Prostate gland (tissue), 2 donors: ENCODE data around the gene ESR1. TPM values are rescaled to one million over a fixed set of nuclear protein-coding genes. Genes with fewer than 3 reads are reported as not detected.
"Not testable (repeated sequence)": the region's sequence is repeated elsewhere in the genome, so short reads cannot be mapped to it uniquely, and the experiment has no call there.

Source experiments
- DNase-seq: peaks from one replicate; pipeline ENCODE4 v3.0.0-alpha.2; 2019; ENCODE audit warnings: low spot score
- H3K27ac ChIP-seq, 2 donors: fragments of 200-600 bp; sonication (generic); 2 replicates each; pipeline ENCODE4 v1.5.1; 2017 to 2019
- H3K27me3 ChIP-seq: fragments of 200-600 bp; sonication (generic); replicated peaks from 2 replicates; pipeline ENCODE4 v1.5.1; 2019; ENCODE audit not compliant: insufficient read depth
- H3K36me3 ChIP-seq, 2 donors: fragments of 200-600 bp; sonication (generic); 1 replicate in 1 of 2; 2 replicates in 1 of 2; pipeline versions ENCODE4 v1.5.1 to v1.8.1; 2017 to 2019
- H3K4me1 ChIP-seq: fragments of 200-600 bp; sonication (generic); replicated peaks from 2 replicates; pipeline ENCODE4 v1.5.1; 2019
- H3K4me3 ChIP-seq, 2 donors: fragments of 200-600 bp; sonication (generic); 2 replicates each; pipeline ENCODE4 v1.5.1; 2017 to 2019
- H3K9me3 ChIP-seq: fragments of 200-600 bp; sonication (generic); 2 replicates; pipeline ENCODE4 v1.5.1; 2017
- POLR2A ChIP-seq: fragments of 450-650 bp; IDR thresholded peaks from one replicate; pipeline ENCODE4 v1.6.1; 2016; ENCODE audit warnings: antibody characterized with exemption, mild to moderate bottlenecking
- POLR2AphosphoS5 ChIP-seq: sonication (generic); formaldehyde crosslinking; IDR thresholded peaks from one replicate; pipeline ENCODE4 v1.6.1; 2017; ENCODE audit warnings: antibody characterized with exemption
- WGBS: methylation state at CpG from one replicate; pipeline ENCODE4 v1.1.5; 2018; 5-methylcytosine and 5-hydroxymethylcytosine counted together
- intact Hi-C: fragments of 100-400 bp; cut with DNase I; formaldehyde crosslinking; loops from one replicate; pipeline ENCODE4 v1.14.2; 2022
- total RNA-seq, 2 donors: library from RNA; depleted of rRNA; stranded (reverse); fragments of >200 nt; gene quantifications; one replicate each; pipeline ENCODE4 v1.1.0, GENCODE V29; 2016
- TF ChIP-seq, protein P1 (sequence below), 4 experiments: fragments of 200-600 bp in 2 of 4; fragments of 450-650 bp in 2 of 4; sonication (generic) in 2 of 4; IDR thresholded peaks; 1 replicate in 3 of 4; 2 replicates in 1 of 4; pipeline ENCODE4 v1.5.1; 2016 to 2019; ENCODE audit warnings: antibody characterized with exemption in 4 of 4, mild to moderate bottlenecking in 2 of 4, moderate library complexity in 2 of 4

ESR1 gene
- total RNA-seq, 2 donors from 2014 or later = 2.3 to 5.6 TPM

DNA sequence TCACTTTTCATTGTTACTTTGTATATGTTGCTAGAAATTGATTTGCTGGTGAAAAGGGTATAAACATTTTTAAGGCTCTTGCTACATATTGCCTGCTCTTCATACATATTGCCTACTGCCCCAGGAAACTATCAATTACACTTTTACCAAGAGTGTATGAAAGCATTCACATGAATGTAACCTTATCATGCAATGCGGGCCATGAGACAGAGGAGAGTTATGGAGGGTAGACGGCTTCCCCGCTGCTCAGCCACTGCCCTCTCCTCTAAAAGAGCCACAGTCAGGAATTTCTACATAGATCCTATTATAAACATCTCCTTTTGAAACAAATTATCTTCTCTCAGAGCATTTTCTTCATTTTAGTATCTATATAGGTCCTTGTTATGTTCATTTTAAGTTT, 264.4 kb downstream of the ESR1 start:
- Histone ChIP-seq H3K36me3 (no peaks in the 10 kb centered on the region), H3K27me3 (no peaks in the 10 kb centered on the region), H3K4me3 (no peak overlapping the region), H3K27ac (no peak overlapping the region), H3K4me1 (no peaks in the 10 kb centered on the region), H3K9me3 (no peaks in the 10 kb centered on the region)
- DNase-seq = no peak
- intact Hi-C loops = no loop called here
- TF ChIP-seq POLR2AphosphoS5 (no peak), POLR2A (no peak)
- TF ChIP-seq, protein P1, sequence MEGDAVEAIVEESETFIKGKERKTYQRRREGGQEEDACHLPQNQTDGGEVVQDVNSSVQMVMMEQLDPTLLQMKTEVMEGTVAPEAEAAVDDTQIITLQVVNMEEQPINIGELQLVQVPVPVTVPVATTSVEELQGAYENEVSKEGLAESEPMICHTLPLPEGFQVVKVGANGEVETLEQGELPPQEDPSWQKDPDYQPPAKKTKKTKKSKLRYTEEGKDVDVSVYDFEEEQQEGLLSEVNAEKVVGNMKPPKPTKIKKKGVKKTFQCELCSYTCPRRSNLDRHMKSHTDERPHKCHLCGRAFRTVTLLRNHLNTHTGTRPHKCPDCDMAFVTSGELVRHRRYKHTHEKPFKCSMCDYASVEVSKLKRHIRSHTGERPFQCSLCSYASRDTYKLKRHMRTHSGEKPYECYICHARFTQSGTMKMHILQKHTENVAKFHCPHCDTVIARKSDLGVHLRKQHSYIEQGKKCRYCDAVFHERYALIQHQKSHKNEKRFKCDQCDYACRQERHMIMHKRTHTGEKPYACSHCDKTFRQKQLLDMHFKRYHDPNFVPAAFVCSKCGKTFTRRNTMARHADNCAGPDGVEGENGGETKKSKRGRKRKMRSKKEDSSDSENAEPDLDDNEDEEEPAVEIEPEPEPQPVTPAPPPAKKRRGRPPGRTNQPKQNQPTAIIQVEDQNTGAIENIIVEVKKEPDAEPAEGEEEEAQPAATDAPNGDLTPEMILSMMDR (IDR thresholded peaks at IDR 0.05) = no peak
- 67% methylated on average over 3 of the region's 3 CpGs for WGBS

DNA sequence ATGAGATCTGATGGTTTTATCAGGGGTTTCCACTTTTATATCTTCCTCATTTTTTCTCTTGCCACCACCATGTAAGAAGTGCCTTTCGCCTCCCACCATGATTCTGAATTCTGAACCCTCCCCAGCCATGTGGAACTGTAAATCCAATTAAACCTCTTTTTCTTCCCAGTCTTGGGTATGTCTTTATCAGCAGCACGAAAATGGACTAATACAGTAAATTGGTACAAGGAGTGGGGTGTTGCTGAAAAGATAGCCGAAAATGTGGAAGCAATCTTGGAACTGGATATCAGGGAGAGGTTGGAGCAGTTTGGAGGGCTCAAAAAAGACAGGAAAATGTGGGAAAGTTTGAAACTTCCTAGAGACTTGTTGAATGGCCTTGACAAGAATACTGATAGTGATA, 268.8 kb downstream of the ESR1 start:
- 79% methylated on average over 3 of the region's 3 CpGs for WGBS
- H3K27me3 ChIP-seq, H3K4me3 ChIP-seq, H3K36me3 ChIP-seq, H3K27ac ChIP-seq, H3K4me1 ChIP-seq, intact Hi-C loops, DNase-seq, H3K9me3 ChIP-seq: not testable (repeated sequence)

DNA sequence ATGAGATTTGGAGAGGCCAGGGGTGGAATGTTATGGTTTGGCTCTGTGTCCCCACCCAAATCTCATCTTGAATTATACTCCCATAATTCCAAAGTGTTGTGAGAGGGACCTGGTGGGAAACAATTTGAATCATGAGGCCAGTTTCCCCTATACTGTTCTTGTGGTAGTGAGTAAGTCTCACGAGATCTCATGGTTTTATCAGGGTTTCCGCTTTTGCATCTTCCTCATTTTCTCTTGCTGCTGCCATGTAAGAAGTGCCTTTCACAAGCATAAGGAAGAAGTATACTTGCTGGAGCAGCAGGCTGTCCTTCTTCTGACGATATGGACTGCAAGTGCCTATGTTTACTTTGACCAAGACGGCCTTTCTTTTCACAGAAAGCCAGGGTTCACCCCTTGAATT, 270.5 kb downstream of the ESR1 start:
- Histone ChIP-seq H3K4me1 (no peaks in the 10 kb centered on the region), H3K36me3 (no peaks in the 10 kb centered on the region), H3K27ac (no peak overlapping the region), H3K27me3 (no peaks in the 10 kb centered on the region), H3K9me3 (no peaks in the 10 kb centered on the region), H3K4me3 (no peak overlapping the region)
- intact Hi-C loops = no loop called here
- DNase-seq = no peak
- 83% methylated on average over 4 of the region's 4 CpGs for WGBS
- no peak for TF ChIP-seq POLR2A
- TF ChIP-seq POLR2AphosphoS5 = no peak
- TF ChIP-seq, protein P1 (IDR thresholded peaks at IDR 0.05) = no peak

DNA sequence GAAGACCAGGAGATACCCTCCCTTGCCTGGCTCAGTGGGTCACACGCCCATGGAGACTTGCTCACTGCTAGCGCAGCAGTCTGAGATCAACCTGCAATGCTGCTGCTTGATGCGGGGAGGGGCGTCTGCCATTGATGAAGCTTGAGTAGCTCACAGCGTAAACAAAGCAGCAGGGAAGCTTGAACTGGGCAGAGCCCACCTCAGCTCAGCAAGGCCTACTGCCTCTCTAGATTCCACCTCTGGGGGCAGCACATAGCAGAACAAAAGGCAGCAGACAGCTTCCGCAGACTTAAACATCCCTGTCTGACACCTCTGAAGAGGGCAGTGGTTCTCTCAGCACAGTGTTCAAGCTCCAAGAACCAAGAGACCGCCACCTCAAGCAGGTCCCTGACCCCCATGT, 271.3 kb downstream of the ESR1 start:
- no peaks in the 10 kb centered on the region for H3K9me3 ChIP-seq
- TF ChIP-seq, protein P1 (IDR thresholded peaks at IDR 0.05) = no peak
- TF ChIP-seq POLR2A (no peak), POLR2AphosphoS5 (no peak)

DNA sequence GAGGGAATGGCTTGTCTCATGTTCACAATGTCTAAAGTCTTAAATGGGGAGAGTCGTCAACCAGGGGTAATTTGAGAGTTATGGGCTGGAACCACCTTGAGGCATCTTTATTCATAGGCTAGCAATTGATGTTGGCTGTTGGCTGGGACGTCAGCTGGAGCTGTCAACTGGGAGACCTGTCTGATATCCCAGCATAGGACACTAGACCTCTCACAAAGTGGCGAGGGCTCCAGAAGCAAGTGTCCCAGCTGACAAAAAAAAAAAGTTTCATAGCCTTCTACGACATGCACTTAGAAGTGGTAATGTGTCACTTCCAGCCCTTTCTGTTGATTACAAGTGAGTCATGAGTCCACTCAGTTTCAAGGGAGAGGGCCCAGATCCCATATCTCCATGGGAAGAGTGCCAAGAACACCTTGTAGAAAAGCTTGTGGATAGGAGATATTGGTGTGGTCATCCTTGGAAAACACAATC, 278.0 kb downstream of the ESR1 start:
- H3K36me3 ChIP-seq = no peaks in the 10 kb centered on the region
- no peak overlapping the region for H3K27ac ChIP-seq
- H3K4me3 ChIP-seq = no peak overlapping the region
- intact Hi-C loops = no loop called here
- 49% methylated on average over 4 of the region's 4 CpGs for WGBS
- no peaks in the 10 kb centered on the region for H3K27me3 ChIP-seq
- no peaks in the 10 kb centered on the region for H3K4me1 ChIP-seq
- TF ChIP-seq, protein P1 (IDR thresholded peaks at IDR 0.05) = no peak
- no peak for DNase-seq
- H3K9me3 ChIP-seq = no peaks in the 10 kb centered on the region

More for the DNA sequence above, 271.3 kb downstream of the ESR1 start:
- Histone ChIP-seq H3K27me3 (no peaks in the 10 kb centered on the region), H3K4me3 (no peak overlapping the region), H3K4me1 (no peaks in the 10 kb centered on the region), H3K27ac (no peak overlapping the region), H3K36me3 (no peaks in the 10 kb centered on the region)
- intact Hi-C loops = no loop called here
- no peak for DNase-seq
- WGBS = 88% methylated on average over 7 of the region's 7 CpGs
